ENCODE measurements around the gene MICAL3.

DNA sequence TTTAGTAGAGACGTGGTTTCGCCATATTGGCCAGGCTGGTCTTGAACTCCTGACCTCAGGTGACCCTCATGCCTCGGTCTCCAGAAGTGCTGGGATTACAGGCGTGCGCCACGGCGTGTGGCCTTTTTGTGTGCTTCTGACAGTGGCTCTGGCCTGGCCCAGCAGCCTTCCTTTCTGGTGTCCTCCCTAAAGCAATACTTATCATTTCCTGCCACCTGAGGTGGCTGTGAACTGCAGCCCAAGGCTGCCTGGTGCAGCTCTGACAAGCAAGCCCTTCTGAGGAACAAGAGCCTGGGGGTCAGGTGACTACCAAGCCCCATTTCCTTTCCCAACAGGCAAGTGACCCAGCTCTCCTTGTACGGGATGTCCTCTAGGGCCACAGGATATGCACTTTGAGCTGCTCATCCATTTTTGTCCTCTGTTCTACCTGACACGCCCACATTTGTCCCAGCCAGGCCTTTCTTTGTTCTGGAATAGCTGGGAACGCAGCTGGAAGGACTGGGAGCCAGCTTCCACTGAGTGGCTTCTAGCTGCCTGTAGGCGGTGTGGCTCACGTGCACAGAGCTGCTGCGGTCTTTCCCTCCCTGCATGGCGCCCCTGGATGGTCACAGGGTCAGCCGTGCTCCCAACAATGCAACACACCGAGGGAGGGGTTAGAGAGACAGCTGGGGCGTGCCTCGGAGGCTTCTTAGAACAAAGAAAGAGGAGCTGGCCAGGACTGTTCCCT, 237.8 kb downstream of the MICAL3 start:
- TF ChIP-seq CTCF (IDR thresholded peaks at IDR 0.05) (no peak), SIN3A (IDR thresholded peaks at IDR 0.05; ENCODE audit: borderline replicate concordance, insufficient read depth, low read depth, low read length) (no peak)

All from Panc1 (cell line).